ENCODE results near the gene GUCD1. TPM values are rescaled to one million over a fixed set of nuclear protein-coding genes. Genes with fewer than 3 reads are reported as not detected.

The GUCD1 gene
- polyA plus RNA-seq, 2 of the 4 experiments (the other 2 are of a cell fraction): 37.1 to 43.5 TPM

DNA sequence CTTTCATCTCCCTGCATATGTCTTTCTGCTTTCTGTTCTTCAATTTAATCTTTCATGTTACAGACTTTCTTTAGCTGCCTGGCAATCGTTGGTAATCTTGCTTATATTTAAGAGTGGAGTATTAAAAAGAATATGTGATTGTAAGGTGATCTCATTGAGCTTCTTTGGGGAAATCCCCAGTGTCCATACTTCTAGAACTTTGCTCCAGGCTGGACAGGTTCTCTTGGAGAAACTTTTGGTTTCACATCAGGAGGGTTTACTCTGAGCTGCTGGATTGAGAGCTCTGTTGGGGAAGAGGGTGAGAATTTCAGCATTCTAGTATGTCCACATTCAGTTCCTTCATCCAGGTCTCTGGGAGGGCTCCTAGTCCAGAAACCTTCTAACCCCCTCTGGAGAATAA, 21.8 kb upstream of the GUCD1 start:
- Histone ChIP-seq H3K4me2 (no peak overlapping the region), H3K27ac (no peak overlapping the region), H3K4me1 (peaks cover 31% of the 10 kb centered on the region), H3K4me3 (no peak overlapping the region), H3K9me3 (no peaks in the 10 kb centered on the region)
- TF ChIP-seq CBX2 (IDR thresholded peaks at IDR 0.05; ENCODE audit: borderline replicate concordance, low read depth) (no peak), MAZ (IDR thresholded peaks at IDR 0.05; ENCODE audit: borderline replicate concordance, low read depth, low read length) (no peak), JUNB (IDR thresholded peaks at IDR 0.05) (no peak)
- TF ChIP-seq, protein P1, sequence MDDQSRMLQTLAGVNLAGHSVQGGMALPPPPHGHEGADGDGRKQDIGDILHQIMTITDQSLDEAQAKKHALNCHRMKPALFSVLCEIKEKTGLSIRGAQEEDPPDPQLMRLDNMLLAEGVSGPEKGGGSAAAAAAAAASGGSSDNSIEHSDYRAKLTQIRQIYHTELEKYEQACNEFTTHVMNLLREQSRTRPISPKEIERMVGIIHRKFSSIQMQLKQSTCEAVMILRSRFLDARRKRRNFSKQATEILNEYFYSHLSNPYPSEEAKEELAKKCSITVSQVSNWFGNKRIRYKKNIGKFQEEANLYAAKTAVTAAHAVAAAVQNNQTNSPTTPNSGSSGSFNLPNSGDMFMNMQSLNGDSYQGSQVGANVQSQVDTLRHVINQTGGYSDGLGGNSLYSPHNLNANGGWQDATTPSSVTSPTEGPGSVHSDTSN (IDR thresholded peaks at IDR 0.05): no peak
- FAIRE-seq: no peak
- ATAC-seq: no peak
- CTCF ChIA-PET: interaction anchor here (0.6 to 2.2 kb wide), 3 partner anchors 9 to 38 kb away, joined by 3 to 6 read pairs (median 6); no protein-coding TSS in a partner anchor
- DNase-seq (ENCODE audit: low read depth in 1 of 2, low spot score in 1 of 2): no peak
- WGBS (ENCODE audit: missing lambda C conversion rate): 18% methylated on average over 1 of the region's 1 CpG
- POLR2A ChIA-PET: interaction anchor here (0.9 kb wide), 1 partner anchor 683 kb away, joined by 4 read pairs; the partner anchor contains the start of gene MIF

DNA sequence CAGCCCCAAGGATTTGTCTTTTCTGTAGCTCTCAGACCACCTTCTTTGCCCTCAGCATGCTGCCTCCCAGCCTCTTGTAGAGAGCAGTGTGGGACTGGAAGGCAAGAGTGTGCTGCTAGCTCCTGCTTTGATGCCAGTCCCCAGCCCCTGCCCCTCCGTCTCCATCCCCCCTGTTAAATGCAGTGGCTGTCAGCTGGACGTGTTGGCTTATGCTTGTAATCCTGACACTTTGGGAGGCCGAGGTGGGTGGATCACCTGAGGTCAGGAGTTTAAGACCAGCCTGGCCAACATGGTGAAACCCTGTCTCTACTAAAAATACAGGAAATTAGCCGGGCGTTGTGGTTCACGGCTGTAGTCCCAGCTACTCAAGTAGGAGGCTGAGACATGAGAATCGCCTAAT, 16.3 kb upstream of the GUCD1 start:
- H3K4me3 ChIP-seq: no peak overlapping the region
- DNase-seq (ENCODE audit: low read depth in 1 of 2, low spot score in 1 of 2) (no peak), FAIRE-seq (no peak), ATAC-seq (no peak)
- TF ChIP-seq ZC3H11A (IDR thresholded peaks at IDR 0.05) (no peak), RAD21 (conservative IDR thresholded peaks at IDR 0.05 in 1 of 2, IDR thresholded peaks at IDR 0.05 in 1 of 2) (no peak), SMC3 (IDR thresholded peaks at IDR 0.05) (no peak), HEYL (CRISPR knock-in tag; IDR thresholded peaks at IDR 0.05) (no peak), FOSB (CRISPR knock-in tag; IDR thresholded peaks at IDR 0.05) (no peak), ZSCAN20 (CRISPR knock-in tag; IDR thresholded peaks at IDR 0.05) (no peak), RNF2 (IDR thresholded peaks at IDR 0.05; ENCODE audit: borderline replicate concordance, low read depth) (no peak), TP53 (CRISPR knock-in tag; IDR thresholded peaks at IDR 0.05) (no peak), TFCP2L1 (CRISPR knock-in tag; IDR thresholded peaks at IDR 0.05) (no peak), HOXA7 (CRISPR knock-in tag; IDR thresholded peaks at IDR 0.05) (no peak), JUNB (IDR thresholded peaks at IDR 0.05) (no peak), POLR2A (IDR thresholded peaks at IDR 0.05; ENCODE audit: low read length) (no peak), EP300 (IDR thresholded peaks at IDR 0.05) (no peak), NFE2L2 (conservative IDR thresholded peaks at IDR 0.05; ENCODE audit: low read length) (no peak)
- TF ChIP-seq, protein P2, sequence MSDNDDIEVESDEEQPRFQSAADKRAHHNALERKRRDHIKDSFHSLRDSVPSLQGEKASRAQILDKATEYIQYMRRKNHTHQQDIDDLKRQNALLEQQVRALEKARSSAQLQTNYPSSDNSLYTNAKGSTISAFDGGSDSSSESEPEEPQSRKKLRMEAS (IDR thresholded peaks at IDR 0.05): no peak
- TF ChIP-seq, protein P1 (IDR thresholded peaks at IDR 0.05): no peak
- H3K9me3 ChIP-seq: no peaks in the 10 kb centered on the region
- ChIA-PET POLR2A (no interaction called here), CTCF (interaction anchor here (1.7 kb wide), 1 partner anchor 16 kb away, joined by 5 read pairs; the partner anchor contains the start of gene GUCD1)
- WGBS (ENCODE audit: missing lambda C conversion rate): 92% methylated on average over 7 of the region's 7 CpGs
- H3K27ac ChIP-seq: no peak overlapping the region
- no peaks in the 10 kb centered on the region for H3K4me1 ChIP-seq
- H3K4me2 ChIP-seq: no peak overlapping the region

DNA sequence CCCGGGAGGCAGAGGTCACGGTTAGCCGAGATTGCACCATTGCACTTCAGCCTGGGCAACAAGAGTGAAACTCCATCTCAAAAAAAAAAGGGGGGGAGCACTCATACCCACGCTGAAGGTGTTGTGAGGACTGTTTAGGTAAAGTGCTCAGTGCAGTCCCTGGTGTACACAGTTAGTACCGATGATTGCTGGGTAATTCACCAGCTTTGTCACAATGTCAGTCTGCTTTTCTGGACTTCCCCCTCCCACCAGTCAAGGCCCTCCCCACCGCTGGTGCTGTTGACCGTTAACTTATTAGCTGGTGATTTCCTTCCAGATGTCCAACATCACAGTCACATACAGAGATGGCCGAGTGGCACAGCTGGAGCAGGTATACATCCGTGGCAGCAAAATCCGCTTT, 12.7 kb upstream of the GUCD1 start:
- CTCF ChIA-PET: interaction anchor here (1.7 kb wide), 1 partner anchor 10 kb away, joined by 6 read pairs; no protein-coding TSS in a partner anchor
- FAIRE-seq (no peak), DNase-seq (ENCODE audit: low read depth in 1 of 2, low spot score in 1 of 2) (no peak), ATAC-seq (no peak)
- Histone ChIP-seq H3K9me3 (no peaks in the 10 kb centered on the region), H3K4me2 (no peak overlapping the region), H3K4me1 (no peaks in the 10 kb centered on the region), H3K4me3 (no peak overlapping the region), H3K27ac (no peak overlapping the region)
- POLR2A ChIA-PET: no interaction called here
- 88% methylated on average over 10 of the region's 10 CpGs for WGBS (ENCODE audit: missing lambda C conversion rate)
- TF ChIP-seq CHD2 (IDR thresholded peaks at IDR 0.05; ENCODE audit: low read length, partially characterized antibody): no peak
- no peak for TF ChIP-seq CEBPB (IDR thresholded peaks at IDR 0.05)
- no peak for TF ChIP-seq GATA3 (IDR thresholded peaks at IDR 0.05; ENCODE audit: borderline replicate concordance)
- no peak for TF ChIP-seq FOXS1 (CRISPR knock-in tag; IDR thresholded peaks at IDR 0.05)
- TF ChIP-seq, protein P3, sequence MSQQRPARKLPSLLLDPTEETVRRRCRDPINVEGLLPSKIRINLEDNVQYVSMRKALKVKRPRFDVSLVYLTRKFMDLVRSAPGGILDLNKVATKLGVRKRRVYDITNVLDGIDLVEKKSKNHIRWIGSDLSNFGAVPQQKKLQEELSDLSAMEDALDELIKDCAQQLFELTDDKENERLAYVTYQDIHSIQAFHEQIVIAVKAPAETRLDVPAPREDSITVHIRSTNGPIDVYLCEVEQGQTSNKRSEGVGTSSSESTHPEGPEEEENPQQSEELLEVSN (IDR thresholded peaks at IDR 0.05; ENCODE audit: borderline replicate concordance, low read depth): no peak
- no peak for TF ChIP-seq JUN (IDR thresholded peaks at IDR 0.05)
- TF ChIP-seq, protein P4, sequence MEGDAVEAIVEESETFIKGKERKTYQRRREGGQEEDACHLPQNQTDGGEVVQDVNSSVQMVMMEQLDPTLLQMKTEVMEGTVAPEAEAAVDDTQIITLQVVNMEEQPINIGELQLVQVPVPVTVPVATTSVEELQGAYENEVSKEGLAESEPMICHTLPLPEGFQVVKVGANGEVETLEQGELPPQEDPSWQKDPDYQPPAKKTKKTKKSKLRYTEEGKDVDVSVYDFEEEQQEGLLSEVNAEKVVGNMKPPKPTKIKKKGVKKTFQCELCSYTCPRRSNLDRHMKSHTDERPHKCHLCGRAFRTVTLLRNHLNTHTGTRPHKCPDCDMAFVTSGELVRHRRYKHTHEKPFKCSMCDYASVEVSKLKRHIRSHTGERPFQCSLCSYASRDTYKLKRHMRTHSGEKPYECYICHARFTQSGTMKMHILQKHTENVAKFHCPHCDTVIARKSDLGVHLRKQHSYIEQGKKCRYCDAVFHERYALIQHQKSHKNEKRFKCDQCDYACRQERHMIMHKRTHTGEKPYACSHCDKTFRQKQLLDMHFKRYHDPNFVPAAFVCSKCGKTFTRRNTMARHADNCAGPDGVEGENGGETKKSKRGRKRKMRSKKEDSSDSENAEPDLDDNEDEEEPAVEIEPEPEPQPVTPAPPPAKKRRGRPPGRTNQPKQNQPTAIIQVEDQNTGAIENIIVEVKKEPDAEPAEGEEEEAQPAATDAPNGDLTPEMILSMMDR (IDR thresholded peaks at IDR 0.05): no peak
- TF ChIP-seq ZFP36 (IDR thresholded peaks at IDR 0.05; ENCODE audit: borderline replicate concordance, partially characterized antibody): no peak
